ENCODE measurements around the gene KRTAP10-8.
"Not testable (repeated sequence)": the region's sequence is repeated elsewhere in the genome, so short reads cannot be mapped to it uniquely, and the experiment has no call there.

KRTAP10-8 gene

DNA sequence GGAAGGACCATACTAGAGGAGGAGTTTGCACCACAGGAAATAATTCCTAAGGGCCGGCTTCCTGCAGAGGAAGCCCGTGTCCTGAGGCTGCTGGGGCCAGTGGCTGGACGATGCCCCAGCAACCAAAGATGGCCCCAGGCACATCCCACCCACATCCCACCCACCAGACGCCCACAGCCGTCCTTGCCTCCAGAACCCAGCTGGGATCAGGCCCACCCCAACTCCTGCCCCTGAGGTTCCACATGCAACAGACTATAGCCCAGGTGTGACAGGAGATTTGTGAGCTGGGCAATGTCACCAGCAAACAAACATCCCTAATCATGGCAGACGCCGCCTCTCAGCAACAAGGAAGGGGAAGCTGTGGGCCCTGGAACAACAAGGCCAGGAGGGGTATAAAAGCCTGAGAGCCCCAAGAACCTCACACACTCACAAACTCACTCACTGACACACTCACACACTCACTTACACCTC is 14.8 kb downstream of the KRTAP10-8 start, which contains the start of gene KRTAP10-9:
Gene KRTAP10-9, plus strand, starts transcription at position 421 of the 471 bp plus-strand sequence. CDS start 79 bp downstream, outside the sequence.
- H3K27ac ChIP-seq = no peak within 1 kb of the TSS

GRCh38 chr21:44627181-44627822 is 15.4 kb downstream of the KRTAP10-8 start:
- not testable (repeated sequence) for H3K27ac ChIP-seq

More for the DNA sequence above, 14.8 kb downstream of the KRTAP10-8 start, which contains the start of gene KRTAP10-9:
- TF ChIP-seq ZFX (IDR thresholded peaks at IDR 0.05; ENCODE audit: borderline replicate concordance) (no peak), CTCF (IDR thresholded peaks at IDR 0.05) (no peak)

GRCh38 chr21:44627831-44628233 is 16.0 kb downstream of the KRTAP10-8 start:
- H3K27ac ChIP-seq = not testable (repeated sequence)

DNA sequence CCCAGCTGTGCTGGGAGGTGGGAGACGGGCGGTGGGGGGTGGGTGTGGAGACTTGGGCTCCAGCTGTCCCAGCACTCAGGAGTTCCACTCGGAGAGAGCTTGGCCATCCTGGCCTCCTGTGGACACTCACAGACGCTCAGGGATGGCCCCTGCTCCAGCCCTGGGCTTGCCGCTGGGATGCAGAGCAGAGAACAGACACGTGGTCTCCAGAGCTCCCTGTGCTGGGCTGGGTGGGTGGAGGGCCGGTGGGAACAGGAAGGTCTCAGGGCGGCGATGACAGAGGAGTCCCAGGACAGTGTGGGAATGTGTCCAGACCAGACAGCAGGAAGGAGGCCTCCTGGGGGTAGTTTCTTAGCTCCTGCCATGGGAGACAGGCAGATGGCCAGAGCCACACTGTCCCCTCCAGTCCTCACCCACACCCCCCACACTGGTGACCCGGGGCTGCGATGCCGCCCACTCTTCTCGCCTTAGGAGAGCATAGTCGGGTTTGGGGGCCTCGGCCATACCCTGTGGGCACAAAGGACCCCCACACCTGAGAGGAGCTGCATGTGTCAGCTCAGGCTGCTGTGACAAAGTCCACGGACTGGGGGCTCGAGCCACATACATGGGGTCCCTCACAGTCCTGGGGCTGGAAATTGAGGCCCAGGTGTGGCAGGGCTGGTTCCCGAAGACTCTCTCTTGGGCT is 17.0 kb downstream of the KRTAP10-8 start:
- no peak for TF ChIP-seq ZFX (IDR thresholded peaks at IDR 0.05; ENCODE audit: borderline replicate concordance)
- TF ChIP-seq CTCF (IDR thresholded peaks at IDR 0.05) = no peak
- no peak overlapping the region for H3K27ac ChIP-seq

DNA sequence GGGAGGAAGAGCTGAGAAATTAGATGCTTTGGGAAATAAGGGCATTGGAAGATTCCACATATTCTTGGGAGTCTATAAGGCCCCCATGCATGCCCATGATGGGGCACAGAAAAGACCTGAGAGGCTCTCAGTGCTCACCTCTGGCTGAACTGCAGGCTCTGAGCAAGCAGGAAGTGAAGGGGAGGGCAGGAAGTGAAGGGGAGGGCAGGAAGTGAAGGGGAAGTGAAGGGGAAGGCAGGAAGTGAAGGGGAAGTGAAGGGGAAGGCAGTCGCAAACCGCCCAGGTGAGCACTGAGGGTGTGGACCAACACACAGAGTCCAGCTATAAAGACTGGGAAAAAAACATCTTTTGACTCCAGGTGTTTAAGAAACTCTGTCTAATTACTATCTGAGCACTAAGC is 18.6 kb downstream of the KRTAP10-8 start:
- no peak overlapping the region for H3K27ac ChIP-seq
- no peak for TF ChIP-seq CTCF (IDR thresholded peaks at IDR 0.05)
- TF ChIP-seq ZFX (IDR thresholded peaks at IDR 0.05; ENCODE audit: borderline replicate concordance) = no peak

- H3K27ac ChIP-seq = no peak overlapping the region
- no peak for TF ChIP-seq CTCF (IDR thresholded peaks at IDR 0.05)
Measured at GRCh38 chr21:44632067-44632466, 20.2 kb downstream of the KRTAP10-8 start.

- no peak overlapping the region for H3K27ac ChIP-seq
- TF ChIP-seq CTCF (IDR thresholded peaks at IDR 0.05) (no peak), ZFX (IDR thresholded peaks at IDR 0.05; ENCODE audit: borderline replicate concordance) (no peak)
Measured at GRCh38 chr21:44636209-44637017, 24.5 kb downstream of the KRTAP10-8 start.

All from 22Rv1 (cell line).